CD8-positive, alpha-beta memory T cell (primary cell): Measurements from ENCODE around the gene VPS36. TPM values are rescaled to one million over a fixed set of nuclear protein-coding genes. Genes with fewer than 3 reads are reported as not detected.
"Not testable (repeated sequence)": the region's sequence is repeated elsewhere in the genome, so short reads cannot be mapped to it uniquely, and the experiment has no call there.

ENCODE experiments used
- CTCF ChIA-PET: fragments of 350-600 bp; sonication (Branson Sonifier 250); formaldehyde crosslinking; loops from one replicate; lab custom pipeline; 2021; ENCODE audit warnings: antibody characterized with exemption; lab: Charles Lee
- POLR2A ChIA-PET: fragments of 350-600 bp; sonication (Branson Sonifier 250); formaldehyde crosslinking; loops from one replicate; lab custom pipeline; 2021; ENCODE audit warnings: antibody characterized with exemption; lab: Charles Lee
- DNase-seq, 5 donors: peaks; one replicate each; pipeline versions ENCODE4 v3.0.0 to v3.0.0-alpha.2; 2020 to 2022; ENCODE audit warnings: mixed read lengths in 1 of 5
- H3K27ac ChIP-seq: one replicate; pipeline ENCODE4 v1.7.0; 2013; ENCODE audit warnings: low read depth, mild to moderate bottlenecking, low read length, moderate library complexity
- H3K27me3 ChIP-seq: 2 replicates; pipeline ENCODE4 v1.7.0; 2013; ENCODE audit warnings: low read length, mild to moderate bottlenecking; ENCODE audit not compliant: insufficient read depth, poor library complexity, severe bottlenecking
- H3K36me3 ChIP-seq: 2 replicates; pipeline ENCODE4 v1.7.0; 2013; ENCODE audit warnings: mild to moderate bottlenecking, low read length, moderate library complexity; ENCODE audit not compliant: insufficient read depth
- H3K4me1 ChIP-seq: 2 replicates; pipeline ENCODE4 v1.7.0; 2013; ENCODE audit warnings: mild to moderate bottlenecking, low read length, moderate library complexity; ENCODE audit not compliant: insufficient read depth
- H3K4me3 ChIP-seq: 2 replicates; pipeline ENCODE4 v1.7.0; 2013; ENCODE audit warnings: mild to moderate bottlenecking, low read length
- H3K9me3 ChIP-seq: 2 replicates; pipeline ENCODE4 v1.7.0; 2013; ENCODE audit warnings: mild to moderate bottlenecking, low read length
- H3K27ac Mint-ChIP-seq, 8 donors: one replicate each; pipeline ENCODE4 v1.8.0; 2020 to 2021; ENCODE audit warnings: mixed read lengths in 8 of 8, mild to moderate bottlenecking in 6 of 8, inconsistent platforms in 3 of 8, moderate library complexity in 3 of 8
- H3K27me3 Mint-ChIP-seq, 2 donors: one replicate each; pipeline ENCODE4 v1.8.0; 2020 to 2021; ENCODE audit warnings: mixed read lengths in 2 of 2, mild to moderate bottlenecking in 1 of 2, moderate library complexity in 1 of 2
- H3K36me3 Mint-ChIP-seq, 3 donors: one replicate each; pipeline ENCODE4 v1.8.0; 2020 to 2021; ENCODE audit warnings: mixed read lengths in 3 of 3, inconsistent platforms in 1 of 3, mild to moderate bottlenecking in 1 of 3
- H3K4me1 Mint-ChIP-seq, 3 donors: one replicate each; pipeline ENCODE4 v1.8.0; 2020 to 2021; ENCODE audit warnings: mixed read lengths in 3 of 3, inconsistent platforms in 1 of 3, mild to moderate bottlenecking in 1 of 3
- H3K4me3 Mint-ChIP-seq, 7 donors: one replicate each; pipeline ENCODE4 v1.8.0; 2020 to 2021; ENCODE audit warnings: mixed read lengths in 7 of 7, mild to moderate bottlenecking in 6 of 7, moderate library complexity in 4 of 7, inconsistent platforms in 2 of 7
- H3K9me3 Mint-ChIP-seq, 5 donors: one replicate each; pipeline ENCODE4 v1.8.0; 2020 to 2022; ENCODE audit warnings: mixed read lengths in 5 of 5, mild to moderate bottlenecking in 3 of 5, moderate library complexity in 2 of 5, inconsistent platforms in 1 of 5
- polyA plus RNA-seq: library from polyadenylated mRNA; unstranded; fragments of 300-500 nt; fragmentation: Illumina TruSeq; gene quantifications from one replicate; pipeline ENCODE4 v1.2.3, GENCODE V29; 2021
- total RNA-seq, 2 experiments: library from RNA; stranded (reverse); gene quantifications; one replicate each; pipeline ENCODE4 v1.2.3, GENCODE V29; 2021

Gene VPS36
- total and polyA plus RNA-seq, 3 experiments from 2014 or later: 33.8 to 47.1 (median 34.9) TPM

DNA sequence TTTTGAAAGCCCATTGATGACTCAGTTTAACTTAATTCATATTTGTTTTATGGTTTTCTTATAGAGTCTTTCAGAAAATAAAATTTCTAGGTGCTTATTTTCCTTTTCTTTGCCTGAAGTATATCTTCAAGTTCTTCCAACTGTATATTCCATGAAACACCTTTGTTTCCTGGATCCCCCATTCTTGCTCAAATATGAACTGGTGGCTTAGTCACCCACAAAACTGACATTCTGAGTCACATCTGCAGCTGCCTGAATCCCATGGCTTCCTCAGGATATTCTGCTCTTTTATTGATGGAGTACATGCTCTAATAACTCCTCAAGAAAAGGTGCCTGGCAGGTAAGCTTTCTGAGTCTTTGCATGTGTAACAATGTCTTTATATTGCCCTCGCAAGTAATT lies 77.2 kb downstream of the VPS36 start:
- H3K36me3 Mint-ChIP-seq, H3K4me1 ChIP-seq, H3K9me3 ChIP-seq, H3K27me3 Mint-ChIP-seq, DNase-seq, H3K9me3 Mint-ChIP-seq, CTCF ChIA-PET, H3K27ac Mint-ChIP-seq, H3K36me3 ChIP-seq, POLR2A ChIA-PET, H3K27me3 ChIP-seq, H3K4me1 Mint-ChIP-seq, H3K4me3 Mint-ChIP-seq, H3K27ac ChIP-seq, H3K4me3 ChIP-seq: not testable (repeated sequence)

DNA sequence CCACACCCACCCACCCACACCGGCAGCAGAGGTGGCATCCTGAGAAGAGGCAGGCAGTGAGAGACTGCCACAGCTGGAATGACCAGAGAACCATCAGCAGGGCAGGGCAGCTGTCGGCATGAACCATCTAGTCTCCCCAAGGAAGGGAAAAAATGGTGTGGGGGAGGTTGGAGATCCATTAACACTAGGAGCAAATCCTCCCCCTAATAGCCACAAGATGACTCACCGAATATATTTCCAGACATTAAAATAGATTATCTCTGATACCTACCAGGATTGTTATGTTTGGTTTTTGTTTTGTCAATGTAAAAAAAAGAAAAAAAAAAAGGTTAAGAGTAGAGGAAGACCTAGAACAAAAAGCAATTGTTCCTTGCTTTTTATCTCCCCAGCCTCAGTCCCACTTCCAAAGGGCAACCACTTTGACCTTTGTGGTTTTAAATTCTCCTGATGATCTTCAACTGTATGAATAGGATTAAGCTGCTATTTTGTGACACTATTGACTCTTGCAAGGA lies 78.6 kb downstream of the VPS36 start:
- Mint-ChIP-seq H3K4me1 (no peaks in the 10 kb centered on the region), H3K27ac (no peak overlapping the region), H3K27me3 (peaks cover 0 to 3% of the 10 kb centered on the region in 2 donors), H3K4me3 (no peak overlapping the region), H3K36me3 (no peaks in the 10 kb centered on the region), H3K9me3 (no peaks in the 10 kb centered on the region)
- Histone ChIP-seq H3K9me3 (no peaks in the 10 kb centered on the region), H3K4me3 (no peak overlapping the region), H3K27me3 (no peaks in the 10 kb centered on the region), H3K36me3 (no peaks in the 10 kb centered on the region), H3K27ac (no peak overlapping the region), H3K4me1 (no peaks in the 10 kb centered on the region)
- DNase-seq: no peak
- ChIA-PET CTCF (interaction anchor here (1.3 to 1.6 kb wide), 2 partner anchors 9 to 79 kb away, joined by 3 to 4 read pairs; no protein-coding TSS in a partner anchor), POLR2A (no interaction called here)

DNA sequence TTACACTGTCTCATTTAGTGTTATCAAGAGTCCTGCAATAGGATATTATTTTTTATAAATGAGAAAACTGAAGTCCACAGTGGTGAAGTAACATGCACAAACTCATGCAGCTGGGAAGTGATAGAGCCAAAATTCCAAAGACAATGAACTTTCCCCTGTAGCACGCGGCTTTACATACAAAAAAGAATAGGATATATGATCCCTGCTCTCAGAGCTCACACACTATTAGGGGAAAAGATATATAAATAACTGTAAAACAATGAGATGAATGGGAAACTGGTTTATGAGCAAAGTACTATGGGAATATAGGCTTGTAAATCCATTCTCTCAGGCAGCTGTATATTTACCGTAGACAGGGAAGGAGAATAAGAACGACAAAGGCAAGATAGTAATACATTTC lies 84.1 kb downstream of the VPS36 start:
- CTCF ChIA-PET: no interaction called here

More for the DNA sequence above, 84.1 kb downstream of the VPS36 start:
- no peaks in the 10 kb centered on the region for H3K4me1 Mint-ChIP-seq
- Histone ChIP-seq H3K36me3 (no peaks in the 10 kb centered on the region), H3K27ac (no peak overlapping the region), H3K27me3 (no peaks in the 10 kb centered on the region), H3K4me3 (no peak overlapping the region), H3K9me3 (no peaks in the 10 kb centered on the region), H3K4me1 (no peaks in the 10 kb centered on the region)
- peaks cover 2 to 19% of the 10 kb centered on the region in 2 donors for H3K27me3 Mint-ChIP-seq
- H3K4me3 Mint-ChIP-seq: no peak overlapping the region
- H3K27ac Mint-ChIP-seq: no peak overlapping the region
- POLR2A ChIA-PET: no interaction called here
- no peaks in the 10 kb centered on the region for H3K9me3 Mint-ChIP-seq
- no peak for DNase-seq
- no peaks in the 10 kb centered on the region for H3K36me3 Mint-ChIP-seq

Other genes starting within 250 kb of the VPS36 start
- under 1 TPM; 0.20 to 0.26 TPM for gene THSD1, start 44.5 kb downstream of the VPS36 start, total RNA-seq
- not detected for gene THSD1, start 44.5 kb downstream of the VPS36 start, polyA plus RNA-seq
- gene CKAP2, start 4.8 kb upstream of the VPS36 start, total RNA-seq: 10 to 100 TPM; 31.1 to 36.1 TPM
- gene CKAP2, start 4.8 kb upstream of the VPS36 start, polyA plus RNA-seq: 12.2 TPM
- 10 to 100 TPM in 1 of 2 experiments, 1 to 10 TPM in 1; 9.3 to 11.1 TPM for gene HNRNPA1L2, start 191.8 kb upstream of the VPS36 start, total RNA-seq
- 10.1 TPM for gene HNRNPA1L2, start 191.8 kb upstream of the VPS36 start, polyA plus RNA-seq
- 10 to 100 TPM; 66.7 to 71.1 TPM for gene SUGT1, start 202.2 kb upstream of the VPS36 start, total RNA-seq
- gene SUGT1, start 202.2 kb upstream of the VPS36 start, polyA plus RNA-seq: 54.8 TPM